ENCODE results near the gene DPP6. TPM values are rescaled to one million over a fixed set of nuclear protein-coding genes. Genes with fewer than 3 reads are reported as not detected.

DPP6 gene
- total and polyA plus RNA-seq, 10 donors = 0.11 to 8.7 (median 3.0) TPM

GRCh38 chr7:154475864-154476263 is 423.7 kb downstream of the DPP6 start:
- WGBS, 5 donors = 37 to 64% (median 54%) methylated on average over 5 of the region's 5 CpGs
- intact Hi-C loops (cut with DNase I; ENCODE audit: low total_unique reads) = no loop called here
- H3K27me3 ChIP-seq (replicated peaks in 1 of 7) = no peaks in the 10 kb centered on the region

GRCh38 chr7:154480817-154481216 is 428.6 kb downstream of the DPP6 start:
- TF ChIP-seq CTCF (IDR thresholded peaks at IDR 0.05 in 8 of 11, conservative IDR thresholded peaks at IDR 0.05 in 3 of 11) (no peak), POLR2AphosphoS5 (IDR thresholded peaks at IDR 0.05) (no peak)
- whole genome bisulfite sequencing, 5 donors = 70 to 77% (median 72%) methylated on average over 6 of the region's 6 CpGs
- Histone ChIP-seq H3K9me3 (peaks cover 0 to 13% (median 0%) of the 10 kb centered on the region in 8 donors), H3K4me3 (no peak overlapping the region), H3K4me1 (no peaks in the 10 kb centered on the region), H3K27ac (no peak overlapping the region), H3K27me3 (replicated peaks in 1 of 7) (no peaks in the 10 kb centered on the region), H3K36me3 (no peaks in the 10 kb centered on the region)
- no peak for DNase-seq
- intact Hi-C loops (cut with DNase I; ENCODE audit: low total_unique reads) = no loop called here

More at GRCh38 chr7:154475864-154476263, 423.7 kb downstream of the DPP6 start:
- no peak for DNase-seq
- no peaks in the 10 kb centered on the region for H3K36me3 ChIP-seq
- no peak overlapping the region for H3K27ac ChIP-seq
- no peaks in the 10 kb centered on the region for H3K4me1 ChIP-seq
- no peak overlapping the region for H3K4me3 ChIP-seq
- TF ChIP-seq CTCF (IDR thresholded peaks at IDR 0.05 in 8 of 11, conservative IDR thresholded peaks at IDR 0.05 in 3 of 11) (no peak), POLR2A (IDR thresholded peaks at IDR 0.05) (no peak), POLR2AphosphoS5 (IDR thresholded peaks at IDR 0.05) (no peak)
- peaks cover 0 to 4% (median 0%) of the 10 kb centered on the region in 8 donors for H3K9me3 ChIP-seq

- WGBS, 5 donors = 79 to 91% (median 88%) methylated on average over 11 of the region's 11 CpGs
- TF ChIP-seq POLR2A (IDR thresholded peaks at IDR 0.05) (no peak), CTCF (IDR thresholded peaks at IDR 0.05 in 8 of 11, conservative IDR thresholded peaks at IDR 0.05 in 3 of 11) (no peak), POLR2AphosphoS5 (IDR thresholded peaks at IDR 0.05) (no peak)
- intact Hi-C loops (cut with DNase I; ENCODE audit: low total_unique reads) = no loop called here
- Histone ChIP-seq H3K36me3 (no peaks in the 10 kb centered on the region), H3K4me1 (no peaks in the 10 kb centered on the region), H3K27ac (no peak overlapping the region), H3K9me3 (peaks cover 0 to 18% (median 0%) of the 10 kb centered on the region in 8 donors), H3K4me3 (no peak overlapping the region), H3K27me3 (replicated peaks in 1 of 7) (no peaks in the 10 kb centered on the region)
- no peak for DNase-seq
Observed at GRCh38 chr7:154482863-154483262, 430.7 kb downstream of the DPP6 start.

- WGBS, 5 donors = 52 to 68% (median 59%) methylated on average over 7 of the region's 7 CpGs
- TF ChIP-seq CTCF (IDR thresholded peaks at IDR 0.05 in 8 of 11, conservative IDR thresholded peaks at IDR 0.05 in 3 of 11) = no peak
- TF ChIP-seq POLR2A (IDR thresholded peaks at IDR 0.05) = no peak
- TF ChIP-seq POLR2AphosphoS5 (IDR thresholded peaks at IDR 0.05) = no peak
- DNase-seq = no peak
- Histone ChIP-seq H3K36me3 (no peaks in the 10 kb centered on the region), H3K9me3 (peaks cover 0 to 23% (median 0%) of the 10 kb centered on the region in 8 donors), H3K4me3 (no peak overlapping the region), H3K27ac (no peak overlapping the region), H3K4me1 (no peaks in the 10 kb centered on the region), H3K27me3 (replicated peaks in 1 of 7) (no peaks in the 10 kb centered on the region)
- intact Hi-C loops (cut with DNase I; ENCODE audit: low total_unique reads) = no loop called here
Observed at GRCh38 chr7:154484406-154484805, 432.2 kb downstream of the DPP6 start.
